HG03342 (cell line): ENCODE measurements around the gene MAN2B2.
"Not testable (repeated sequence)": the region's sequence is repeated elsewhere in the genome, so short reads cannot be mapped to it uniquely, and the experiment has no call there.

ENCODE experiments used
- ATAC-seq: cut with Tn5 transposase; IDR thresholded peaks from one replicate; pipeline ENCODE4 v1.9.1; 2021; ENCODE audit warnings: mild to moderate bottlenecking, moderate library complexity; ENCODE audit not compliant: unreplicated experiment

MAN2B2 gene

GRCh38 chr4:6639137-6639680 lies 64.2 kb downstream of the MAN2B2 start:
- ATAC-seq: no peak

- ATAC-seq: peak; percentile 75
These were observed 65.5 kb downstream of the MAN2B2 start, which contains the start of gene MRFAP1 for GRCh38 chr4:6640292-6641163. Gene MRFAP1, plus strand, starts transcription at chr4:6640685. Its CDS starts 178 bp downstream, at chr4:6640863.

GRCh38 chr4:6641164-6641970 lies 66.4 kb downstream of the MAN2B2 start:
- peak; percentile 39 for ATAC-seq

- no peak for ATAC-seq
These were observed 67.0 kb downstream of the MAN2B2 start for GRCh38 chr4:6641971-6642320.

- ATAC-seq: no peak
These were observed 68.3 kb downstream of the MAN2B2 start for GRCh38 chr4:6643141-6643847.

- ATAC-seq: no peak
These were observed 70.0 kb downstream of the MAN2B2 start for GRCh38 chr4:6644792-6645530.

- ATAC-seq: no peak
These were observed 72.2 kb downstream of the MAN2B2 start for GRCh38 chr4:6647169-6647568.

GRCh38 chr4:6647582-6648230 lies 72.7 kb downstream of the MAN2B2 start:
- no peak for ATAC-seq

GRCh38 chr4:6649216-6649615 lies 74.2 kb downstream of the MAN2B2 start:
- no peak for ATAC-seq

GRCh38 chr4:6654211-6654610 lies 79.2 kb downstream of the MAN2B2 start:
- ATAC-seq: not testable (repeated sequence)

GRCh38 chr4:6655291-6655690 lies 80.3 kb downstream of the MAN2B2 start:
- not testable (repeated sequence) for ATAC-seq

GRCh38 chr4:6655924-6656323 lies 80.9 kb downstream of the MAN2B2 start:
- no peak for ATAC-seq

GRCh38 chr4:6657242-6658208 lies 82.5 kb downstream of the MAN2B2 start:
- no peak for ATAC-seq

- ATAC-seq: no peak
These were observed 83.2 kb downstream of the MAN2B2 start for GRCh38 chr4:6658209-6658595.

GRCh38 chr4:6658597-6659075 lies 83.6 kb downstream of the MAN2B2 start:
- ATAC-seq: no peak

- ATAC-seq: no peak
These were observed 84.9 kb downstream of the MAN2B2 start for GRCh38 chr4:6659897-6660296.

GRCh38 chr4:6660430-6660829 lies 85.4 kb downstream of the MAN2B2 start:
- ATAC-seq: no peak

GRCh38 chr4:6662591-6662990 lies 87.6 kb downstream of the MAN2B2 start:
- no peak for ATAC-seq
